ENCODE measurements around the gene WDR43. TPM values are rescaled to one million over a fixed set of nuclear protein-coding genes. Genes with fewer than 3 reads are reported as not detected.

WDR43 gene
- total RNA-seq, 1 experiment from 2014 or later, result 85.6 TPM

GRCh38 chr2:28982381-28982950, 88.0 kb downstream of the WDR43 start:
- Mint-ChIP-seq H3K27ac (ENCODE audit: unreplicated experiment) (no peak overlapping the region), H3K9me3 (ENCODE audit: low read depth, unreplicated experiment) (peaks cover 3% of the 10 kb centered on the region), H3K4me3 (ENCODE audit: low read depth, unreplicated experiment) (no peak overlapping the region), H3K4me1 (ENCODE audit: low read depth, unreplicated experiment) (peaks cover 17% of the 10 kb centered on the region), H3K27me3 (ENCODE audit: unreplicated experiment) (no peaks in the 10 kb centered on the region), H3K36me3 (ENCODE audit: insufficient read depth, unreplicated experiment) (peaks cover 7% of the 10 kb centered on the region)
- BruUV-seq (replicated peaks), result no TSS peak
- no peak for TF ChIP-seq CTCF (IDR thresholded peaks at IDR 0.05; ENCODE audit: unreplicated experiment)
- DNase-seq, result no peak
- CTCF ChIA-PET, result interaction anchor here (0.6 to 1.7 kb wide), 2 partner anchors 31 to 134 kb away, joined by 3 to 4 read pairs; no protein-coding TSS in a partner anchor
- intact Hi-C loops (cut with micrococcal nuclease; ENCODE audit: unreplicated experiment), result no loop called here

- no peak for TF ChIP-seq CTCF (IDR thresholded peaks at IDR 0.05; ENCODE audit: unreplicated experiment)
- Mint-ChIP-seq H3K4me1 (ENCODE audit: low read depth, unreplicated experiment) (no peaks in the 10 kb centered on the region), H3K9me3 (ENCODE audit: low read depth, unreplicated experiment) (peaks cover 3% of the 10 kb centered on the region), H3K4me3 (ENCODE audit: low read depth, unreplicated experiment) (no peak overlapping the region), H3K36me3 (ENCODE audit: insufficient read depth, unreplicated experiment) (no peaks in the 10 kb centered on the region), H3K27me3 (ENCODE audit: unreplicated experiment) (no peaks in the 10 kb centered on the region), H3K27ac (ENCODE audit: unreplicated experiment) (no peak overlapping the region)
- intact Hi-C loops (cut with micrococcal nuclease; ENCODE audit: unreplicated experiment), result no loop called here
- BruUV-seq (replicated peaks), result no TSS peak
- DNase-seq, result no peak
- CTCF ChIA-PET, result interaction anchor here (0.6 kb wide), 1 partner anchor 142 kb away, joined by 3 read pairs; no protein-coding TSS in a partner anchor
These were observed 92.0 kb downstream of the WDR43 start for GRCh38 chr2:28986429-28986828.

- Mint-ChIP-seq H3K27me3 (ENCODE audit: unreplicated experiment) (no peaks in the 10 kb centered on the region), H3K9me3 (ENCODE audit: low read depth, unreplicated experiment) (no peaks in the 10 kb centered on the region), H3K27ac (ENCODE audit: unreplicated experiment) (no peak overlapping the region), H3K36me3 (ENCODE audit: insufficient read depth, unreplicated experiment) (no peaks in the 10 kb centered on the region), H3K4me1 (ENCODE audit: low read depth, unreplicated experiment) (peaks cover 10% of the 10 kb centered on the region), H3K4me3 (ENCODE audit: low read depth, unreplicated experiment) (no peak overlapping the region)
- no peak for TF ChIP-seq CTCF (IDR thresholded peaks at IDR 0.05; ENCODE audit: unreplicated experiment)
- DNase-seq, result no peak
- intact Hi-C loops (cut with micrococcal nuclease; ENCODE audit: unreplicated experiment), result no loop called here
- CTCF ChIA-PET, result no interaction called here
- no TSS peak for BruUV-seq (replicated peaks)
These were observed 95.5 kb downstream of the WDR43 start for GRCh38 chr2:28989973-28990372.

- intact Hi-C loops (cut with micrococcal nuclease; ENCODE audit: unreplicated experiment), result no loop called here
- Mint-ChIP-seq H3K9me3 (ENCODE audit: low read depth, unreplicated experiment) (no peaks in the 10 kb centered on the region), H3K4me1 (ENCODE audit: low read depth, unreplicated experiment) (peaks cover 10% of the 10 kb centered on the region), H3K27me3 (ENCODE audit: unreplicated experiment) (no peaks in the 10 kb centered on the region), H3K36me3 (ENCODE audit: insufficient read depth, unreplicated experiment) (no peaks in the 10 kb centered on the region), H3K27ac (ENCODE audit: unreplicated experiment) (no peak overlapping the region), H3K4me3 (ENCODE audit: low read depth, unreplicated experiment) (no peak overlapping the region)
- no peak for DNase-seq
- TF ChIP-seq CTCF (IDR thresholded peaks at IDR 0.05; ENCODE audit: unreplicated experiment), result no peak
- CTCF ChIA-PET, result interaction anchor here (1.0 kb wide), 1 partner anchor 10 kb away, joined by 3 read pairs; the partner anchor contains the start of gene TOGARAM2
- BruUV-seq (replicated peaks), result no TSS peak
These were observed 96.0 kb downstream of the WDR43 start for GRCh38 chr2:28990445-28990844.

Measured in Calu3 (cell line).